Measurements from ENCODE around the gene ARHGAP23. TPM values are rescaled to one million over a fixed set of nuclear protein-coding genes. Genes with fewer than 3 reads are reported as not detected.

ARHGAP23 gene
- polyA plus RNA-seq, 1 donor (not counting 4 experiments of a cell fraction or from before 2014, with no cell fraction given): 6.1 TPM

DNA sequence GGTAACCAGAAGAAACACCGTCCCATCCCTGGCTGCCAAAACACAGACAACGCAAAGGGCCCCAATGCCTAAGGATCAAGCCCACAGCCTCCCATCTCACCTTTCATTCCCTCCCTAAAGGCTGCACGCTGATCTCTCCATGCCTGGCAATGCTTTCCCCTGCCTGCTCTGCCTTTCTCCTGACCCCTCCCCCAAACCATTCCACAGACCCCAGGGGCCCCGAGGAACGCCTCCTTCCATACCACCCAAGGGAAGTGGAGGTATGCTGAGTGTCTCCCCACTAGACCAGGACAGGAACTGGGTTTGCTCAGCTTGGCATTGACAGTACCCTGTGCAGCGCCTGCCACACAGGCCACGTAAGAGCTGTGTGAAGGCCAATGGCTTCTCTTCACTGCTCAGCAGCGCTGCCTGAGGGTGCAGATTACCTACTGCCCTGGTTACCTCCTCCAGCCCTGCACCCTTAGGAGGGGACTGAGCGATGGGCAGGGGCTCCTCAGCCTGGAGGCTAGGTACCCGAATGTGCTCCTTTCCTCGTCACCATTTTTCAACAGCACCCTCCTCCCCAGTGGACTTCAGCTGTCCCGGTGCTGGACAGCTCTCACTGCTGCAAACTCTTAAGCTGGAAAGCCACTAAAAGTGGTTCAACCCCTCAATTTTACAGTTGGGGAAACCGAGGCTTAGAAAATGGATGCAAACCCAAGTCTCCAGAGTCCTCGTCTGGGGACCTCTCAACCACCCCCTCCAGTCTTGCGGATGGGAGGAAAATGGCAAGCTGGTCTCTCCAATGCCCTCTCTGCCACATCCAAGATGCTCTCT lies 132.4 kb downstream of the ARHGAP23 start:
- Histone ChIP-seq H3K9me1 (ENCODE audit: control insufficient read depth, extremely low read depth, insufficient read depth, low read length) (no peaks in the 10 kb centered on the region), H3K9me3 (ENCODE audit: control insufficient read depth, low read depth, low read length) (no peaks in the 10 kb centered on the region), H3K9ac (ENCODE audit: control insufficient read depth, extremely low read depth, insufficient read depth, low read length) (no peak overlapping the region), H4K20me1 (ENCODE audit: control insufficient read depth, extremely low read depth, insufficient read depth, low read length) (no peaks in the 10 kb centered on the region), H2AFZ (ENCODE audit: control insufficient read depth, low read length) (no peak overlapping the region), H3K79me2 (ENCODE audit: control insufficient read depth, insufficient read depth, low read length) (no peaks in the 10 kb centered on the region), H3K4me1 (ENCODE audit: control insufficient read depth, extremely low read depth, insufficient read depth, low read length) (peaks cover 29% of the 10 kb centered on the region), H3K27me3 (ENCODE audit: control insufficient read depth, extremely low read depth, insufficient read depth, low read length) (peaks cover 56% of the 10 kb centered on the region), H3K36me3 (ENCODE audit: control insufficient read depth in 2 of 2, extremely low read depth in 1 of 2, insufficient read depth in 2 of 2, low read length in 2 of 2) (no peaks in the 10 kb centered on the region), H3K4me2 (ENCODE audit: control insufficient read depth, extremely low read depth, insufficient read depth, low read depth, low read length) (no peak overlapping the region), H3K27ac (ENCODE audit: control insufficient read depth, insufficient read depth, low read length) (no peak overlapping the region), H3K4me3 (ENCODE audit: control insufficient read depth in 2 of 3, extremely low read depth in 1 of 3, insufficient read depth in 2 of 3, low read depth in 1 of 3, low read length in 3 of 3) (no peak overlapping the region)
- TF ChIP-seq, protein P1, sequence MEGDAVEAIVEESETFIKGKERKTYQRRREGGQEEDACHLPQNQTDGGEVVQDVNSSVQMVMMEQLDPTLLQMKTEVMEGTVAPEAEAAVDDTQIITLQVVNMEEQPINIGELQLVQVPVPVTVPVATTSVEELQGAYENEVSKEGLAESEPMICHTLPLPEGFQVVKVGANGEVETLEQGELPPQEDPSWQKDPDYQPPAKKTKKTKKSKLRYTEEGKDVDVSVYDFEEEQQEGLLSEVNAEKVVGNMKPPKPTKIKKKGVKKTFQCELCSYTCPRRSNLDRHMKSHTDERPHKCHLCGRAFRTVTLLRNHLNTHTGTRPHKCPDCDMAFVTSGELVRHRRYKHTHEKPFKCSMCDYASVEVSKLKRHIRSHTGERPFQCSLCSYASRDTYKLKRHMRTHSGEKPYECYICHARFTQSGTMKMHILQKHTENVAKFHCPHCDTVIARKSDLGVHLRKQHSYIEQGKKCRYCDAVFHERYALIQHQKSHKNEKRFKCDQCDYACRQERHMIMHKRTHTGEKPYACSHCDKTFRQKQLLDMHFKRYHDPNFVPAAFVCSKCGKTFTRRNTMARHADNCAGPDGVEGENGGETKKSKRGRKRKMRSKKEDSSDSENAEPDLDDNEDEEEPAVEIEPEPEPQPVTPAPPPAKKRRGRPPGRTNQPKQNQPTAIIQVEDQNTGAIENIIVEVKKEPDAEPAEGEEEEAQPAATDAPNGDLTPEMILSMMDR (optimal IDR thresholded peaks at IDR 0.05 in 1 of 3, IDR thresholded peaks at IDR 0.05 in 1 of 3, conservative IDR thresholded peaks at IDR 0.05 in 1 of 3; ENCODE audit: extremely low read depth in 1 of 3, insufficient read depth in 2 of 3, low read length in 3 of 3): no peak
- no peak for TF ChIP-seq EZH2 (IDR thresholded peaks at IDR 0.05; ENCODE audit: low read length)
- DNase-seq (ENCODE audit: low read depth, low spot score) (no peak), FAIRE-seq (no peak)
- dilution Hi-C loops (cut with MboI; ENCODE audit: extremely low pct_ligation_motif_present, low sequenced_read_pairs): no loop called here

DNA sequence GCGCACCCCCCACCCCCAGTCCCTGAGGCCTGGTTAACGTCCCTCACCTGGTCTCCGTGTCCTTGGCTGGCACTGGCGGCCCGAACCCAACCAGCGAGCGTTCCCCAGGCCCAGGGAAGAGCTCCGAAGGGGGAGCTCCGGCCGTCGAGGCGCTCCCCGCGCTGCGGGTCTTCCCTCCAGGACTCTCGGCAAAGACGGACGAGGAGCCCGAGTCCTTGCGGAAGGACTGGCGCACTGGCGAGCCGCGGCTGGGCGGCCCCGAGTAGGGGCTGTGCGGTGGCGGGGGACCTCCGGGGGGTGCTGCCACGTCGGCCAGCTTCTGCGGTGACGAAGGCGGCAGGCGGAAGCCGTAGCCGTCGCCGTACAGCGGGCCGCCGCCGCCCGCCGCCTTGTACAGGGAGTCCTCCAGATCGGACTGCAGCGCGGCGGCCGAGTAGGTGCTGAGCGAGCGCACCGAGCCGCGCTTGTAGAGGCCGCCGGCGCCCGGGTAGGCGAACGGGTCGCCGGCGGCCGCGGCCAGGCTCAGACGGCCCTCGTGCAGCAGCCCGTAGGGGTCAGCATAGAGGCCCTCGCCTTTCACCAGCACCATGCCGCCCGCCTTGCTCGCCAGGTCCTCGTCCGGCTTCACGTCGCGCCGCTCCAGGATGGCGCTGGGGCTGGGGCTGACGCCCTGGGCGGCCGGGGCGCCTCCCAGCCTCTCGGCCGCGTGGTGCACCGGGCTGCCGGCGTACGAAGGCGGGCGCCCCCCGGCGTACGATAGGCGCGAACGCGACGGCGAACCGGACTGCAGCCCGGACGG lies 133.4 kb downstream of the ARHGAP23 start:
- no peaks in the 10 kb centered on the region for H3K36me3 ChIP-seq (ENCODE audit: control insufficient read depth in 2 of 2, extremely low read depth in 1 of 2, insufficient read depth in 2 of 2, low read length in 2 of 2)
- no peak overlapping the region for H3K9ac ChIP-seq (ENCODE audit: control insufficient read depth, extremely low read depth, insufficient read depth, low read length)
- DNase-seq (ENCODE audit: low read depth, low spot score): no peak
- H3K27me3 ChIP-seq (ENCODE audit: control insufficient read depth, extremely low read depth, insufficient read depth, low read length): peaks cover 64% of the 10 kb centered on the region
- no peak overlapping the region for H3K4me2 ChIP-seq (ENCODE audit: control insufficient read depth, extremely low read depth, insufficient read depth, low read depth, low read length)
- dilution Hi-C loops (cut with MboI; ENCODE audit: extremely low pct_ligation_motif_present, low sequenced_read_pairs): no loop called here
- no peaks in the 10 kb centered on the region for H4K20me1 ChIP-seq (ENCODE audit: control insufficient read depth, extremely low read depth, insufficient read depth, low read length)
- no peak overlapping the region for H3K27ac ChIP-seq (ENCODE audit: control insufficient read depth, insufficient read depth, low read length)
- FAIRE-seq: no peak
- H3K4me3 ChIP-seq (ENCODE audit: control insufficient read depth in 2 of 3, extremely low read depth in 1 of 3, insufficient read depth in 2 of 3, low read depth in 1 of 3, low read length in 3 of 3): no peak overlapping the region
- H2AFZ ChIP-seq (ENCODE audit: control insufficient read depth, low read length): no peak overlapping the region
- H3K4me1 ChIP-seq (ENCODE audit: control insufficient read depth, extremely low read depth, insufficient read depth, low read length): peaks cover 22% of the 10 kb centered on the region
- TF ChIP-seq, protein P1 (optimal IDR thresholded peaks at IDR 0.05 in 1 of 3, IDR thresholded peaks at IDR 0.05 in 1 of 3, conservative IDR thresholded peaks at IDR 0.05 in 1 of 3; ENCODE audit: extremely low read depth in 1 of 3, insufficient read depth in 2 of 3, low read length in 3 of 3): no peak
- peak; percentile 23 for TF ChIP-seq EZH2 (IDR thresholded peaks at IDR 0.05; ENCODE audit: low read length)
- H3K9me1 ChIP-seq (ENCODE audit: control insufficient read depth, extremely low read depth, insufficient read depth, low read length): no peaks in the 10 kb centered on the region
- H3K79me2 ChIP-seq (ENCODE audit: control insufficient read depth, insufficient read depth, low read length): no peaks in the 10 kb centered on the region
- no peaks in the 10 kb centered on the region for H3K9me3 ChIP-seq (ENCODE audit: control insufficient read depth, low read depth, low read length)

Other genes with a start within 250 kb of the ARHGAP23 start
- gene TBC1D3, start 235.9 kb upstream of the ARHGAP23 start, polyA plus RNA-seq: 0.05 TPM in 1 of 3 replicates, not detected in the others
- 47.4 to 64.9 TPM (median 53.3 TPM) in 3 replicates for gene MRPL45, start 131.3 kb upstream of the ARHGAP23 start, polyA plus RNA-seq
- 0.01 TPM in 2 of 3 replicates, not detected in the other for gene GPR179, start 84.5 kb upstream of the ARHGAP23 start, polyA plus RNA-seq
- 7.5 to 9.2 TPM (median 7.9 TPM) in 3 replicates for gene SOCS7, start 76.6 kb upstream of the ARHGAP23 start, polyA plus RNA-seq
- 0.31 to 0.41 TPM (median 0.37 TPM) in 3 replicates for gene SRCIN1, start 177.5 kb downstream of the ARHGAP23 start, polyA plus RNA-seq
- 2.1 to 4.4 TPM (median 3.2 TPM) in 3 replicates for gene EPOP, start 246.5 kb downstream of the ARHGAP23 start, polyA plus RNA-seq

All from keratinocyte (primary cell).